Measurements from ENCODE around the gene FAM32A. TPM values are rescaled to one million over a fixed set of nuclear protein-coding genes. Genes with fewer than 3 reads are reported as not detected.

FAM32A gene
- total RNA-seq, 1 experiment from 2014 or later, result 44.6 TPM

- ChIA-PET CTCF (no interaction called here), POLR2A (no interaction called here)
- TF ChIP-seq SIN3A (IDR thresholded peaks at IDR 0.05; ENCODE audit: borderline replicate concordance, insufficient read depth, low read depth, low read length), result no peak
- no peak for TF ChIP-seq TCF7L2 (IDR thresholded peaks at IDR 0.05; ENCODE audit: low read depth, low read length)
- TF ChIP-seq CTCF (IDR thresholded peaks at IDR 0.05), result no peak
- no peak for TF ChIP-seq POLR2AphosphoS5 (IDR thresholded peaks at IDR 0.05; ENCODE audit: low read depth, low read length)
- DNase-seq (ENCODE audit: low read depth, low spot score), result no peak
- no TSS peak for BruUV-seq (replicated peaks)
- 0 out of 2 replicates have a peak, but pooled peaks cover 2% of the 10 kb centered on the region for H3K36me3 ChIP-seq (ENCODE audit: control insufficient read depth, insufficient read depth, low read length)
- H3K4me3 ChIP-seq (ENCODE audit: low read depth in 2 of 2, low read length in 2 of 2), result no peak overlapping the region
- H3K27ac ChIP-seq (ENCODE audit: low read length), result no peak overlapping the region
- no peak for ATAC-seq
- no peaks in the 10 kb centered on the region for H3K27me3 ChIP-seq (ENCODE audit: control insufficient read depth, insufficient read depth, low read length)
- no peaks in the 10 kb centered on the region for H3K9me3 ChIP-seq (ENCODE audit: control insufficient read depth, insufficient read depth, low read depth, low read length)
- intact Hi-C loops (cut with micrococcal nuclease; ENCODE audit: unreplicated experiment) (no loop called here), in situ Hi-C loops (cut with HindIII; ENCODE audit: low pct_unique_long_range_greater_than_20kb, low sequenced_read_pairs) (no loop called here)
- no peaks in the 10 kb centered on the region for H3K4me1 ChIP-seq (ENCODE audit: control insufficient read depth, insufficient read depth, low read length)
Measured at GRCh38 chr19:16234552-16235445, 49.6 kb downstream of the FAM32A start.

- ChIA-PET POLR2A (no interaction called here), CTCF (no interaction called here)
- BruUV-seq (replicated peaks), result no TSS peak
- in situ Hi-C loops (cut with HindIII; ENCODE audit: low pct_unique_long_range_greater_than_20kb, low sequenced_read_pairs) (no loop called here), intact Hi-C loops (cut with micrococcal nuclease; ENCODE audit: unreplicated experiment) (no loop called here)
- no peak overlapping the region for H3K27ac ChIP-seq (ENCODE audit: low read length)
- H3K4me3 ChIP-seq (ENCODE audit: low read depth in 2 of 2, low read length in 2 of 2), result no peak overlapping the region
- H3K9me3 ChIP-seq (ENCODE audit: control insufficient read depth, insufficient read depth, low read depth, low read length), result no peaks in the 10 kb centered on the region
- H3K36me3 ChIP-seq (ENCODE audit: control insufficient read depth, insufficient read depth, low read length), result 0 out of 2 replicates have a peak, but pooled peaks cover 2% of the 10 kb centered on the region
- DNase-seq (ENCODE audit: low read depth, low spot score) (no peak), ATAC-seq (no peak)
- H3K27me3 ChIP-seq (ENCODE audit: control insufficient read depth, insufficient read depth, low read length), result no peaks in the 10 kb centered on the region
- no peak for TF ChIP-seq CTCF (IDR thresholded peaks at IDR 0.05)
- TF ChIP-seq REST (IDR thresholded peaks at IDR 0.05; ENCODE audit: insufficient read depth in 1 of 2, low read depth in 2 of 2, low read length in 1 of 2), result no peak
- TF ChIP-seq TCF7L2 (IDR thresholded peaks at IDR 0.05; ENCODE audit: low read depth, low read length), result no peak
- TF ChIP-seq POLR2AphosphoS5 (IDR thresholded peaks at IDR 0.05; ENCODE audit: low read depth, low read length), result no peak
- no peak for TF ChIP-seq SIN3A (IDR thresholded peaks at IDR 0.05; ENCODE audit: borderline replicate concordance, insufficient read depth, low read depth, low read length)
- no peaks in the 10 kb centered on the region for H3K4me1 ChIP-seq (ENCODE audit: control insufficient read depth, insufficient read depth, low read length)
Measured at GRCh38 chr19:16235811-16236652, 50.8 kb downstream of the FAM32A start.

Other genes with a start within 250 kb of the FAM32A start
- not detected for gene OR10H4, start 236.4 kb upstream of the FAM32A start, total RNA-seq (2021; ENCODE audit: unreplicated experiment)
- gene TPM4, start 108.9 kb upstream of the FAM32A start, total RNA-seq (2021; ENCODE audit: unreplicated experiment), result 165 TPM
- gene RAB8A, start 73.5 kb upstream of the FAM32A start, total RNA-seq (2021; ENCODE audit: unreplicated experiment), result 75.8 TPM
- gene HSH2D, start 41.7 kb upstream of the FAM32A start, total RNA-seq (2021; ENCODE audit: unreplicated experiment), result not detected
- gene CIB3, start 11.9 kb upstream of the FAM32A start, total RNA-seq (2021; ENCODE audit: unreplicated experiment), result not detected
- gene AP1M1, start 12.5 kb downstream of the FAM32A start, total RNA-seq (2021; ENCODE audit: unreplicated experiment), result 88.7 TPM
- gene KLF2, start 139.4 kb downstream of the FAM32A start, total RNA-seq (2021; ENCODE audit: unreplicated experiment), result 3.5 TPM